HG03432 (cell line): ENCODE measurements around the gene PUS1.
"Not testable (repeated sequence)": the region's sequence is repeated elsewhere in the genome, so short reads cannot be mapped to it uniquely, and the experiment has no call there.

Source experiments
- ATAC-seq: cut with Tn5 transposase; IDR thresholded peaks from one replicate; pipeline ENCODE4 v1.9.1; 2021; ENCODE audit warnings: mild to moderate bottlenecking, moderate library complexity; ENCODE audit not compliant: unreplicated experiment

Gene PUS1

DNA sequence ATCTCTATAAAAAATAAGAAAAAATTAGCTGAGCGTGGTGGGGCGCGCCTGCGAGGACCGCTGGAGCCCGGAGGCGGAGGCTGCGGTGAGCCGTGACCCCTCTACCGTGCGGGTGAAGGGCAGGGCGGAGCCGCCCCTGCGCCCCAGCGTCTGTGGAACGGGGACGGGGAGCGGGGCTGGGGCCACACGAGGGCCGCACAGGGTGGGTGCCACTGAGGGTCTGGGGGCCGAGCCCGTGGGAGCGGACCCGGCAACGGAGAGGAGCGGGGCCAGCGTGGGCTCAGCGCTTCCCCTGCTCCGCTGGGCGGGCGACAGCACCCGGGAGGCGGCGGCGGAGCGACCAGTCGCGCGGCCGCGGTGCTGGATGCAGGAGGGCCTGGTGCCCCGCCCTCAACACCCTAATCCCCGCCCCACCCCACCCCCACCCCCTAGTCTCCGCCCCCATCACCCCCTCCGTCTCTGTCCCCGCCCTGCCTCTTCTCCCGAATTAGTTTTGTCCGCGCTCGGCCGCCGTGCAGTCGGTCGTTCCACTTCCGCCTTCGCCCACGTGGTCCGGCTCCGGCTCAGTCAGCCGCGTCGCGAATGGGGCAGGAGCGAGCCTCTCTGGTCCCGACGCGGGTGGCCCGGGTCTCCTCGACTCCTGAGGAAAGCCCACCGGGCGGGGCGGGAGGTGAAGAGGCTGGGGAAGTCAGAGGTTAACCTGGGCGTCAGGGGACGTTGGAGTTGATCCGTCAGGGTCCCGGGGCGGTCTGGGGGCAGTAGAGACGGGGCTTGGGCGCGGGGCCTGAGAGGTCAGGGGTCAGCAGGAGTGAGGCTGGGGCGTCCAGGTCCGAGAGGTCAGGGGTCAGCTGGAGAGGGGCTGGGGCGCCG, at the start of gene PUS1:
Gene PUS1, plus strand, starts transcription at position 566 of the 870 bp plus-strand sequence. CDS start 447 bp downstream, outside the sequence.
- peak; percentile 75 for ATAC-seq

DNA sequence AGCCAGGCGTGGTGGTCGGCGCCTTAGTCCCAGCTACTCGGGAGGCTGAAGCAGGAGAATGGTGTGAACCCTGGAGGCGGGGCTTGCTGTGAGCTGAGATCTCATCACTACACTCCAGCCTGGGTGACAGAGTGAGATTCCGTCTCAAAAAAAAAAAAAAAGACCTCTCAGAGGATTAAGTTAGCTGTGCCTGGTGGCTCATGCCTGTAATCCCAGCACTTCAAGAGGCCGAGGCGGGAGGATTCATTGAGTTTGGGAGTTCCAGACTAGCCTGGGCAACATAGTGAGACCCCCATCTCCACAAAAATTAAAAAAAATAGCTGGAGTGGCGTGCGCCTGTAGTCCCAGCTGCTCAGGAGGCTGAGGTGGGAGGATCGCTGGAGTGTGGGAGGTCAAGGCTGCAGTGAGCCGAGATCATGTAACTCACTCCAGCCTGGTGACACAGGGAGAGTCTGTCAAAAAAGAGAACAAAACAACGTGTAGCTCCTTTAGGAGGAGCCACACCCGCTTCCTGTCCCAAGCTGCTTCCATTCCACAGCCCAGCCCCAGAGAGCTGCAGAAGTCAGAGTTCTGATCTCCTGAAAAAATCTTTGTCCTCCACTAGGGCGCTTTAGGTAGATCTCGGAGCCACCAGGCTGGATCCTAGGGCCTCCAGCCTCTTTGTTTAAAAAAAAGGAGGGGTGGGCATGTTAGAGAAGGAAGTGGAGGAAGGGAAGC, 46.1 kb upstream of the PUS1 start:
- no peak for ATAC-seq

DNA sequence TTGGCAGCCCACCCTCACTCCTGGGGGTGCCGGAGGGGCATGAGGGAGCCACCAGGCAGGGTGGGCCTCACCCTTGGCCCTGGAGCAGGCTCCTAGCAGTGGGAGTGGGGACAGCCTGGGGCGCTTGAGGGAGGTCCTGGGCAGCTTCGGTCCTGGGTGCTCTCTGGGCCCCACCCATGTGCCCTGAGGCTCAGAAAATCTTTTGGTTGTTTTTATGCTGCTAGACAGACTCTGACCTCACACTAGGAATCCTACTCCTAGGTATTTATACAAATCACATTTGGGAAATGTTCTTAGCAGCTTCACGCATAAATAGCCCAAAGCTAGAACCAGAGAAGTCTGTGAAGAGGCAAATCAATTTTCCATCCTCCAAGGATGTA, 45.6 kb upstream of the PUS1 start:
- no peak for ATAC-seq

DNA sequence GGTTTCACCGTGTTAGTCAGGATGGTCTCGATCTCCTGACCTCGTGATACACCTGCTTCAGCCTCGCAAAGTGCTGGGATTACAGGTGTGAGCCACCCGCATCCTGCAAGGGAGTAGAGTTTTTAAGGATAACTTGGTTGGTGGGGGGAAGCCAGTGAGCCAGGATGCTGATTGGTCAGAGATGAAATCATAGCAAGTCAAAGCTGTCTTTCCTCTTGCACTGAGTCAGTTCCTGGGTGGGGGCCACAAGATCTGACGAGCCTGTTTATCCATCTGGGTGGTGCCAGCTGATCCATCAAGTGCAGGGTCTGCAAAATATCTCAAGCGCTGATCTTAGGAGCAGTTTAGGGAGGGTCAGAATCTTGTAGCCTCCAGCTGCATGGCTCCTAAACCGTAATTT, 44.0 kb upstream of the PUS1 start:
- ATAC-seq, result not testable (repeated sequence)

DNA sequence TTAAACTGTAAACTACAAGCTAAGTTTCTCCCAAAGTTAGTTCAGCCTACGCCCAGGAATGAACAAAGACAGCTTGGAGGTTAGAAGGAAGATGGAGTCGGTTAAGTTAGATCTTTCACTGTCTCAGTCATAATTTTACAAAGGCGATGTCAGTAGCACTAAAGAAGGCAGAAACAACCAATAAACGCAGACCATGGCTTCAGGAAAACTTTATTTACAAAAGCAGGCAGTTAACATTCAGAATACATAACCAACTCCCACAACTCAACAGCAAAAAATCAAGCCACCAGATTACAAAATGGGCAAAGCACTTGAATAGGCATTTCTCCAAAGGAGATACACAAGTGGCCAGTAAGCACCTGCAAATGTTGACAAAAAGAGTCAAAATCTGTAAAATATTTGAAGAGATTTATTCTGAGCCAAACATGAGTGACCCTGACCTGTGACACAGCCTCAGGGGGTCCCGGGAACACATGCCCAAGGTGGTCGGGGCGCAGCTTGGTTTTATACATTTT, 43.5 kb upstream of the PUS1 start:
- no peak for ATAC-seq

DNA sequence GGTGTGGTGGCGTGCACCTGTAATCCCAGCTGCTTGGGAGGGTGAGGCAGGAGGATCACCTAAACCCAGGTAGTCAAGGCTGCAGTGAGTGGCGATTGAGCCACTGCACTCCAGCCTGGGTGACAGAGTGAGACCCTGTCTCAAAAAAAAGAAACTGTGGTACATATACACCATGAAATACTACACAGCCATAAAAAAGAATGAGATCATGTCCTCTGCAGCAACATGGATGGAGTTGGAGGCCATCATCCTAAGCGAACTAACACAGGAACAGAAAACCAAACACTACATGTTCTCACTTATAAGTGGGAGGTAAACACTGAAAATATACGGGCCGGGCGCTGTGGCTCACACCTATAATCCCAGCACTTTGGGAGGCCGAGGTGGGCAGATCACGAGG, 37.4 kb upstream of the PUS1 start:
- ATAC-seq, result not testable (repeated sequence)

DNA sequence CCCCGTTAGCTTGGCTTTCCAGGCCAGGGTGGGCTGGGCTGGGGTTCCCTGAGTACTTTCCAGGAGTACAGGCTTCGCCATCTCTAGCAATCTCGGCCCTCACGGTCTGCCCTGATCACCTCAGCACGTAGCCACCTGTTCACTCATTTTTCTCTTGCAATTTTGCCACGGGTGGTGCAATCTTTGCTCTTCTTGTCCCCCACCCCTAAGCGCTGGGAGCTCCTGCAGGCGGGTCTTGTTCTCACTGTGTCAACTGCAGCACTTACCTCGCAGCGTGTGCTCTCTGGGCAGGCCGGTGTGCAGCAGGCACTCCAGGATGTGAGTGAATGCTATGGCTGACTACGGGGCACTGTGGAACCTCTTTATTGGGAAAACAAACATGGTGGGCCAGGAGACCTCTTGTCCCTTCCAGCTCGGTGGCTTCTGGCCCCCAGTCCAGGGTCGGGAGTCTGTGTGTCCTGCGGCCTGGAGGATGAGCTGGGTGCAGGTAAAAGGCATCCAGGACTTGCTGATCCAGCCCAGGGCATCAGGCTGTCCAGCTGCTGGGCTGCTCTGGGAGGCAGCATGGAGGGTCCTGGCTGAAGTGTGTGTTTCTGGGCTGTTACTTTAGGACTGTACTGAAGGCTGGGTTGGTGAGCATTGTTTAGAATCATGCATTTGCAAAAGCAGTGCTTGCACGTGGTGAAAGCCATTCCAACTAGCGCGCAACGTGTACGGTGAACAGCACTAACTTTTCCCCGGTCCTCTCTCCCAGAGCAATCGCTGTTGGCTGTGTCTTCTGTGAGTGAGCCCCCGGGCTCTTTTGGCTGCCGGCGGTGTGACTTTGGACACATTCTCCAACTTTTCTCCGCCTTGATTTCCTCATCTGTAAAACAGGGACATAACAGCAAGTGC, 36.1 kb upstream of the PUS1 start:
- no peak for ATAC-seq

DNA sequence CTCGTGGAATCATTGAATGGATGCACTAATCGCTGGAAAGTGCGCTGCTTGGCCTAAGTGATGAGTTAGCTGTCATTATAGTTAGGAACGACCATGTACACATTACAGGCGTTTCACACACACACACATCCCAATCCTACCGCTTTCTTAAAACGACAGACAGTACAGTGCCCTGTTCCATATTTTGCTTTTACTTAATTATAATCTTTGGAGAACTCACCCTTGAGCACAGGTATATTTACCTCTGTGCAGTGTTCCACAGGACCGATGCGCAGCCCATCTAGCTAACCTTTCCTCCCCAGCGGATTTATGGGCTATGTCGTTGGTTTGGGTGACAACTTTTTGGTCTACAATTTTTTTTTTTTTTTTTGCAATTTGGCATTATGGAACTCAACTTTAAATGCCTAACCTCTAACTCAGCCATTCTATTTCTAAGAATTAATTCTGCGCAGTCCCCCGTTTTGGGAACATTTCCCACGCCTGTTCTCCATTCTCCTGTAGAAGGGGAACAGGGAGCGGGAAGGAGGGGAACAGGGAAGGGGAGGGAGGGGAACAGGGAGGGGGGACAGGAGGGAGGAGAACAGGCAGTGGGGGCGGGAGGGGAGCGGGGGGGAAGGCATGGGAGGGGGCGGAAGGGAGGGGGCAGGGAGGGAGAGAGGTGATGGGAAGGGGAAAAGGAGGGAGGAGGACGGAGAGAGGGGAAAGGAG, 35.3 kb upstream of the PUS1 start:
- no peak for ATAC-seq

DNA sequence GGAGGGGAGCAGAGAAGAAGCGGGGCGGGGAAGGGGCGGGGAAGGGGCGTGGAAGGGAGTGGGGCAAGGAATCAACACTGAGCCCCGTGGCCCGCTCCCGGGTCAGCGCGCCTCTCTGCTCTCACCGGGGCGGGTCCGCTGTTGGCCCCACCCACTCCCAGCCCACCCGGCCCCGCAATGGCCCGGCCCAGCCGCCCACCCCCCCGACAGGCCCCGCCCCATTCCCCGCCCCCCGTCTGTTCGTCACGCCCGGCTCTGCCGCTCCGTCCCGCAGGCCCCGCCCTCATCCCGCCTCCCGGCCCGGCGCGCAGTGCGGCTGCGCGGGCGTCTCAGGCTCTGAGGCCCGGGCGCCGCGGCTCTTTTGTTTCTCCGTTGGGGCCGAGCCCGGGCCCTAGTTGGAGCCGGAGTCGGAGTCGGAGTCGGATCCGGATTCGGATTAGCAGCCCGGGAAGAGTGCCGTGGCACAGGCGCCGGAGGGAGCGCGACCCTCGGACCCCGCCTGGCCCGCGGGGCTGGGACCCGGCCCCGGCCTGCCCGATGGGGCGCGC, 34.7 kb upstream of the PUS1 start, which contains the start of gene ULK1:
Gene ULK1, plus strand, starts transcription at position 310 of the 548 bp plus-strand sequence. CDS start 380 bp downstream, outside the sequence.
- peak; percentile 84 for ATAC-seq

DNA sequence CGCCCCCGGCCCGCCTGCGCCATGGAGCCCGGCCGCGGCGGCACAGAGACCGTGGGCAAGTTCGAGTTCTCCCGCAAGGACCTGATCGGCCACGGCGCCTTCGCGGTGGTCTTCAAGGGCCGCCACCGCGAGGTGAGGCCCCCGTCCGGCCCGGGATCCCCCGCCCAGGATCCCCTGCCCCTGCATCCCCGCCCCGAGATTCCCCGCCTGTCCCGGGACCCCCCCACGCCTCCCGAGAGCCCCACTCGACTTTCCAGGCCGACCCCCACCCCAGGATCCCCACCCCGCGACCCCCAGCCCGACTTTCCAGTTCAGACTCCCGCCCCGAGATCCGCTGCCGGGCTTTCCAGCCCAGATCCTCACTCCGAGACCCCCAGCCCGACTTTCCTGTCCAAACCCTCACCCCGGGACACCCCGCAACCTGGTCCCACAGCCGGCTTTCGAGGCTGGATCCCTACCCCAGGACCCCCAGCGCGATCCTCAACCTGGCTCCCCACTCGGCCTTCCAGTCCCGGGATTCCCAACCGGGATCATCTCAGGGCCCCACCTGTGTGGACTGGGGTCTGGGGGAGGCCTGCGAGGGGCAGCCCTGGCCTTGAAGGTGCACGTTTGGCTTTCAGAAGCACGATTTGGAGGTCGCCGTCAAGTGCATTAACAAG, 34.0 kb upstream of the PUS1 start:
- ATAC-seq, result no peak

DNA sequence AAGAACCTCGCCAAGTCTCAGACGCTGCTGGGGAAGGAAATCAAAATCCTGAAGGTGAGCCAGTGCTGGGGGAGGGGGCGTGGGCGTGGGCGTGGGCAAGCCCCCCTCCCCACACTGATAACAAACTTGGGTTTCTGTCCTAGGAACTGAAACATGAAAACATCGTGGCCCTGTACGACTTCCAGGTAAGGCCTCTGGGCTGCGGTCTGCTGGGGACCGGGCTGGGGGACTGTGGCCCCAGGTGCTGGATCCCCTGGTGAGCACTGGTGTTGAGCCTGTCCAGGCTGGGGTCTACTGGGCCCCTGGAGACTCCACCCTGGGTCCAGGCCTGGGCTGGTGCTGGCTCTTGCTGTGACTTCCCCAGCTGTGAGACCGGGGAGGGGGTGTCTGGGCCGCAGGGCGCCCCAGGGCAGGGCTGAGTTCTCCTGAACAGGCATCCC, 33.4 kb upstream of the PUS1 start:
- no peak for ATAC-seq

DNA sequence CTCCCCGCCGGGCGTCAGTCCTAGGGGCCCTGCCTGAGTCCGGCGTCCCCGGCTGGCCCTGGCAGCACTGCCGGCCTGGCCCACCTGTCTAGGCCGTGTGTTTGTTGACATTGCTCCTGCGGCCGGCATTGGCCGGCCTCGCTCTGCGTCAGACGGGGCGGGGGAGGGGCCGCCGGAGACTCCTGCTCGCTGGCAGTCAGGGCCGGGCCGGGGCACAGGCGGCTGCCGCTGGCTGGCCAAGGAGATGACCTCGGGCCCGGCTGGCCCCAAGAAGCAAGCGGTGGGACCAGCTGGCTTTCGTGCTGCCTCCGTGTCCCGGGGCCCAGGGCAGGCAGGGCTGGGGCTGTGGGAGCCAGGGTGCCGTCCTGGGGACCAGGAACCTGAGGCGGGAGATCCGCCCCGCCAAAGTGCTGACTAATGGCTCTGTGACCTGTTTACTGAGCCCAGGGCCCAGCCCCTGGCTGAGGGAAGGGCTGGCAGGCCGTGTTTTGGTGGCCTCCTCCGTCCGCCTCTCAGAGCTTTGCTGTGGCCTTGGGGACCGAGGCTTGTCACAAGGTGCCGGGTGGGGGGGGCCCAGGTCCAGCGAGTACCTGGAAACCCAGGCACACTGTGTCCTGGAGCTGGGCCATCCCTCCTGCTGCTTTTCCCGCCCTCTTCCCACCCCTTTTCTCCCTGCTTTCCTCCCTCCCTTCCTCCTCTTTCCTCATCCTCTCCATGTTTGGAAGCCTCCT, 32.8 kb upstream of the PUS1 start:
- ATAC-seq, result peak; percentile 71

DNA sequence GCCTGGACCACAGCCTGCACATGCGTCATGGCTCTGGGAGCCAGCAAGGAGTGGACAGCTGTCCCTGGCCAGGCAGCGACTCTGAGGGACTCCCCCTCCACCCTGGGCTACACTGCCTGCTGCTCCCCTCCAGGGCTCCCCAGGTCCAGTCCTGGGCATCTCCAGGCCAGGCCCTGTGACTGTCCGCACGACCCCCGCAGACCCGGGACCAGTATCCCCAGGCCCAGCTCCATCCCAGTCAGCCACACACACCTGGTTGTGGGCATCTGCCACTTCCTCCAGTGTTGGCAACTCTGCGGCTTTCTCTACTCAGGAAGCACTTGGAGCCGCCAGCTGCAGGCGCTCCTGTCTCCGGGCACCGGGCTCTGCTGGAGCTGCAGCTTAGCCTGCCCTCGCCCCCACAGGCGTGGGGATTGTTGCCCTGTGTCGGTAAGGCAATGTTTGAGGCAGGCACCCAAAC, 32.2 kb upstream of the PUS1 start:
- no peak for ATAC-seq

DNA sequence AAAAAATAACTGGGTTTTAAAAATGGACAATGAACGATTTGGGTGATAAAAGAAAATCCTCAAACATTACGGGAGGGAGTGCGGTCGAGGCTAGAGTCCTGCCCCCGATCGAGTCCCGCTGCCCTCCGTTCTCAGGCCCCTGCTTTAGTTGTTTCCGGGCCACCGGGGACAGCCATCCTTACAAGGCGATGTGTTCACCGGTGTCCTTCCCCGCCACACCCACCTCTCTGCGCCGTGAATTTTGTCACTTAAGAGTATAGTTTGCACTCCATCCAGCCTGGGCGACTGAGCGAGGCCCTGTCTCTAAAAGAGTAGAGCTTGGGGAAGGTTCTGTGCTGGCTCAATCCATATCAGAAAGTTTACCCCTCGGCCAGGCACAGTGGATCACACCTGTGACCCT, 31.8 kb upstream of the PUS1 start:
- no peak for ATAC-seq

DNA sequence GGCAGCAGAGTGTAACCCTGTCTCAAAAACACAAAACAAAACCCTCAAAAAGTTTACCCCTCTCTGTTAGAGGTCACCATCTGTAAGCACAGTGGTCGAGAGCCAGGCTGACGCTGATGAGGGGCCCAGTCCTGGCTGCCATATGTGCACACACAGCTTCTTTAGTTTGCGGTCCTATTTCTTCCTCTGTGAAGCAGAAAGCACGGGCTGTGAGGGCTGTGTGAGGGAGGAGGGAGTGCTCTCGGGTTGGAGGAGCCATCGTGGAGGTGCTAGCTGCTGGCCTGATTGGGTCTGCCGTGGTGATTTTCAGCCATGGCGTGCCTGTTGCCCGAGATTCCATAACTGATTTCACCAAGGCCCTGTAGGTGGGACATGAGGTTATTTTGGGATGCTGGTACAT, 31.2 kb upstream of the PUS1 start:
- no peak for ATAC-seq

DNA sequence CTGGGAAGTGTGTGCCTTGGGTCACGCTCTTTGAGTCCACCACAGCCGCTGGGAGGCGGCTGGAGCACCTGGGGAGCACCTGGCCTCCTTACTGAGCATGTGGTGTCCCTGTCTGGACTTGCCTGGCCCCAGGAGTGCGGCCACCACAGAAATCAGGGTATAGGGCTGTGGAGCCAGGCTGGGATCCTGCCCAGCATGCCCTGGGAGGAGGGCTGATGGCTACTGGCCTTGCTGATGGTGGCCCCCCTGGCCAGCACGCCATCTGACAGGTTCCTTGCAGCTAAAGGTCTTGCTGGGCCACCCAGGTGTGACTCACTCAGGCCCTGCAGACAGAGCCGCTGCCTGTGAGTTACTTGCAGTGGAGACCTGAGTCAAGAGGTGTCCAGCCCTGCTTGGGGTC, 28.7 kb upstream of the PUS1 start:
- no peak for ATAC-seq

DNA sequence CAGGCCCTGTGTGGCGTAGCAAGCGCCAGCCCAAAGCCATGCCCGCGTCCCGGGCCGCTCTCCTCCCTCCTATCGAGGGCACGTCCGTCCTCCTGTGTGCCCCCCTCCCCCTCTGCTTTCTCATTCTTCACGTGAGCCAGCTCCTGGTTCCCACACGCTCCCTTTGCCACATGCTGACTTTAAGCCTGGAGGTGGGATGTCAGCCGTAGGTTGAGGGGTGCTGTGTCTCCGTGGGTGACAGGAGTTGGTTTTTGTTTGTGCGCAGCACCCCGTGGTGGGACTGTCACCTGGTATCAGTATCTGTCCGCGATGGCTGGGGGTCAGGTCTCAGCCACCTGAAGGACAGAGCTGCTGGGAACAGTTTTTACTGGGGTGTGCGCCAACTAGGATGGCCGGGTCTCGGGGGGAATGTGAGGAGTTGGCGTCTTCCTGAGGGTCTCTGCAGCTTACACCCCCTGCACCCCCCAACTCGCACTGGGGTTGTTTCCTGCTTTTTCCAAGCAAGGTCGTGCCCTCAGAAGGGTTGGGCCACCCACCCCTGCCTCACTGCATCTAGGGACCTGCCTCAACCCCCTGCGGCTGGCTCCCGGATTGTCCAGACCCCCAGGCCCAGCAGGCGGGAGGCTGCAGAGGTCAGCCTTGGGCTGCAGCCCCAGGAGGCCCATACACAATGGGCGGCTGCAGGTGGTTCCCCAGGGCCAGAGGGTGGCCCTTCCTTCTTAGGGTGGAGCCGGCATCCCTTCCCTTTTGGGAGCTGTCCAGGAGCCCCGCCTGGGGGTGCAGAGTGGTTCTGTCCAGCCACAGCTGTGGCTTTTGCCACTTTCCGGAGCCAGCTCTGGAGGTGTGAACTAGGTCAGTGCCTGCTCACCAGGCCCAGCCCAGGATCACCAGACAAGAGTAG, 27.4 kb upstream of the PUS1 start:
- no peak for ATAC-seq
